Endothelial cell of umbilical vein (primary cell): ENCODE results near the gene LCP1. TPM values are rescaled to one million over a fixed set of nuclear protein-coding genes. Genes with fewer than 3 reads are reported as not detected.

Experiments
- BruUV-seq: library from RNA; stranded (reverse); fragments of 400-500 nt; replicated peaks from 2 replicates; lab custom pipeline; 2021; lab: Mats Ljungman, UMichigan
- CTCF ChIA-PET: fragments of 300-600, 350-600 bp; sonication (Branson Sonifier 250); formaldehyde crosslinking; loops from one replicate; lab custom pipeline; 2021; ENCODE audit warnings: antibody characterized with exemption, inconsistent platforms; lab: Charles Lee
- POLR2A ChIA-PET: fragments of 300-600, 350-600 bp; sonication (Branson Sonifier 250); formaldehyde crosslinking; loops from one replicate; lab custom pipeline; 2021; ENCODE audit warnings: antibody characterized with exemption, inconsistent platforms; lab: Charles Lee
- DNase-seq: peaks from one replicate; pipeline ENCODE4 v3.0.0-alpha.2; 2011; ENCODE audit warnings: low read depth, low spot score
- FAIRE-seq: peaks from 2 replicates; lab custom pipeline; 2011; peaks lifted over from hg19 to GRCh38; lab: Jason Lieb, UNC
- H2AFZ ChIP-seq: 2 replicates; pipeline ENCODE4 v1.6.0; 2012; ENCODE audit warnings: low read depth, low read length, control low read depth, inconsistent platforms
- H3K27ac ChIP-seq: 2 replicates; pipeline ENCODE4 v1.5.1; 2011; ENCODE audit warnings: low read depth, mild to moderate bottlenecking, control low read depth, low read length, moderate library complexity; ENCODE audit not compliant: insufficient read depth
- H3K27me3 ChIP-seq, 2 experiments: 2 replicates each; pipeline versions ENCODE4 v1.6.0 to v1.6.1; 2011; ENCODE audit warnings: low read length in 2 of 2, mixed read lengths in 1 of 2; ENCODE audit not compliant: control insufficient read depth in 2 of 2, insufficient read depth in 2 of 2
- H3K36me3 ChIP-seq, 2 experiments: 2 replicates in 1 of 2; 3 replicates in 1 of 2; pipeline ENCODE4 v1.5.1; 2011; ENCODE audit warnings: low read length in 2 of 2, mild to moderate bottlenecking in 1 of 2, moderate library complexity in 1 of 2; ENCODE audit not compliant: control insufficient read depth in 2 of 2, insufficient read depth in 2 of 2; ENCODE audit errors: extremely low read depth in 1 of 2
- H3K4me1 ChIP-seq: 3 replicates; pipeline ENCODE4 v1.5.1; 2011; ENCODE audit warnings: mild to moderate bottlenecking, low read length; ENCODE audit not compliant: control insufficient read depth, insufficient read depth; ENCODE audit errors: extremely low read depth
- H3K4me2 ChIP-seq: 2 replicates; pipeline ENCODE4 v1.6.1; 2011; ENCODE audit warnings: low read length, control low read depth, mixed read lengths; ENCODE audit not compliant: insufficient read depth
- H3K4me3 ChIP-seq, 3 experiments: fragments of 200-600 bp in 1 of 3; sonication (generic), shearing (Covaris generic) in 1 of 3; replicated peaks in 1 of 3; 2 replicates each; pipeline ENCODE4 v1.5.1; 2011 to 2016; ENCODE audit warnings: control low read depth in 3 of 3, low read length in 3 of 3, mild to moderate bottlenecking in 2 of 3, inconsistent platforms in 1 of 3, low read depth in 1 of 3, moderate library complexity in 1 of 3; ENCODE audit not compliant: insufficient read depth in 1 of 3
- H3K79me2 ChIP-seq: 2 replicates; pipeline ENCODE4 v1.6.0; 2012; ENCODE audit warnings: low read length, inconsistent platforms; ENCODE audit not compliant: control insufficient read depth, insufficient read depth
- H3K9ac ChIP-seq: replicated peaks from 2 replicates; pipeline ENCODE3; 2011; ENCODE audit warnings: low read length, control low read depth; ENCODE audit not compliant: insufficient read depth; ENCODE audit errors: extremely low read depth
- H3K9me1 ChIP-seq: replicated peaks from 3 replicates; pipeline ENCODE4 v1.6.0; 2011; ENCODE audit warnings: mild to moderate bottlenecking, low read length; ENCODE audit not compliant: control insufficient read depth, insufficient read depth; ENCODE audit errors: extremely low read depth
- H3K9me3 ChIP-seq: replicated peaks from 2 replicates; pipeline ENCODE4 v1.5.1; 2012; ENCODE audit warnings: low read length, inconsistent platforms; ENCODE audit not compliant: control insufficient read depth, insufficient read depth
- H4K20me1 ChIP-seq: replicated peaks from 2 replicates; pipeline ENCODE3; 2011; ENCODE audit warnings: mild to moderate bottlenecking, low read length; ENCODE audit not compliant: control insufficient read depth, insufficient read depth; ENCODE audit errors: extremely low read depth
- CTCF ChIP-seq, 2 donors: IDR thresholded peaks; 1 replicate in 1 of 2; 2 replicates in 1 of 2; pipeline ENCODE4 v1.5.1; 2011; ENCODE audit warnings: low read length in 2 of 2, mild to moderate bottlenecking in 2 of 2, moderate library complexity in 2 of 2, control low read depth in 1 of 2, inconsistent platforms in 1 of 2, low read depth in 1 of 2; ENCODE audit not compliant: insufficient read depth in 1 of 2; ENCODE audit errors: extremely low read depth in 1 of 2
- EZH2 ChIP-seq: IDR thresholded peaks from 2 replicates; pipeline ENCODE4 v1.6.1; 2012; ENCODE audit warnings: borderline replicate concordance, low read depth, mild to moderate bottlenecking, moderate library complexity, low read length, inconsistent platforms; ENCODE audit not compliant: severe bottlenecking
- FOS ChIP-seq: IDR thresholded peaks from 2 replicates; pipeline ENCODE4 v1.6.1; 2011; ENCODE audit warnings: mild to moderate bottlenecking, low read length, moderate library complexity, borderline replicate concordance; ENCODE audit not compliant: insufficient read depth
- GATA2 ChIP-seq: IDR thresholded peaks from 2 replicates; pipeline ENCODE4 v1.7.0; 2011; ENCODE audit warnings: low read depth, mild to moderate bottlenecking, moderate library complexity, mixed read lengths, low read length; ENCODE audit not compliant: insufficient read length, insufficient read depth
- JUN ChIP-seq: IDR thresholded peaks from 2 replicates; pipeline ENCODE4 v1.6.1; 2011; ENCODE audit warnings: borderline replicate concordance, low read depth; ENCODE audit not compliant: insufficient read length, insufficient read depth
- MAX ChIP-seq: IDR thresholded peaks from 2 replicates; pipeline ENCODE4 v1.6.1; 2011; ENCODE audit not compliant: insufficient read depth, insufficient read length
- MYC ChIP-seq: IDR thresholded peaks from one replicate; pipeline ENCODE4 v1.6.1; 2011; ENCODE audit warnings: mild to moderate bottlenecking, low read depth, low read length
- POLR2A ChIP-seq: IDR thresholded peaks from 2 replicates; pipeline ENCODE4 v1.6.1; 2012; ENCODE audit warnings: low read depth, mild to moderate bottlenecking, control low read depth, low read length
- POLR2AphosphoS5 ChIP-seq: IDR thresholded peaks from 2 replicates; pipeline ENCODE4 v1.6.1; 2012; ENCODE audit warnings: low read depth, mild to moderate bottlenecking, control low read depth, low read length, moderate library complexity; ENCODE audit not compliant: insufficient read depth
- dilution Hi-C: fragments of 300-500 bp; cut with MboI; formaldehyde crosslinking; loops from one replicate; pipeline ENCODE4 v1.15.0; 2019; ENCODE audit warnings: low sequenced_read_pairs; ENCODE audit not compliant: extremely low pct_ligation_motif_present
- intact Hi-C: fragments of 100-400 bp; cut with micrococcal nuclease; formaldehyde crosslinking; loops from one replicate; pipeline ENCODE4 v1.10.0; 2022
- polyA plus RNA-seq, 4 experiments: library from polyadenylated mRNA; depleted of rRNA in 3 of 4; stranded (reverse) in 3 of 4; unstranded in 1 of 4; fragments of >200 nt; gene quantifications; 2 replicates each; pipeline versions ENCODE4 v1.2.1 to v1.2.3, GENCODE V29; 2011 to 2012; ENCODE audit warnings: missing spikeins in 1 of 4
- total RNA-seq: library from RNA; stranded (reverse); gene quantifications from 2 replicates; pipeline ENCODE4 v1.2.3, GENCODE V29; 2021

Gene LCP1
- total and polyA plus RNA-seq, 2 donors (not counting 3 experiments of a cell fraction or from before 2014, with no cell fraction given) = 0.18 to 0.38 TPM

GRCh38 chr13:46124531-46124966 is 57.4 kb downstream of the LCP1 start:
- dilution Hi-C loops = no loop called here
- H3K36me3 ChIP-seq = no peaks in the 10 kb centered on the region
- peak overlapping the region; percentile 80 for H3K27ac ChIP-seq
- H4K20me1 ChIP-seq = no peaks in the 10 kb centered on the region
- TF ChIP-seq MYC = no peak
- TF ChIP-seq JUN = no peak
- no peak for TF ChIP-seq POLR2A
- TF ChIP-seq MAX = no peak
- no peak for TF ChIP-seq EZH2
- TF ChIP-seq POLR2AphosphoS5 = no peak
- H3K79me2 ChIP-seq = no peaks in the 10 kb centered on the region
- H2AFZ ChIP-seq = peak overlapping the region; percentile 67
- no peak overlapping the region for H3K4me3 ChIP-seq
- no peak for FAIRE-seq
- peaks cover 38% of the 10 kb centered on the region for H3K4me1 ChIP-seq
- no peaks in the 10 kb centered on the region for H3K9me3 ChIP-seq
- DNase-seq = no peak
- no peak overlapping the region for H3K4me2 ChIP-seq
- POLR2A ChIA-PET = no interaction called here
- intact Hi-C loops = no loop called here
- H3K9me1 ChIP-seq = no peaks in the 10 kb centered on the region
- BruUV-seq = no TSS peak
- H3K27me3 ChIP-seq = peaks cover 3 to 6% of the 10 kb centered on the region in 2 experiments
- H3K9ac ChIP-seq = peak overlapping the region; percentile 38
- CTCF ChIA-PET = interaction anchor here (1.7 to 2.8 kb wide), 2 partner anchors 18 to 317 kb away, joined by 6 to 110 read pairs; no protein-coding TSS in a partner anchor

GRCh38 chr13:46122304-46122703 is 59.7 kb downstream of the LCP1 start:
- DNase-seq = no peak
- no peak overlapping the region for H3K9ac ChIP-seq
- no peaks in the 10 kb centered on the region for H3K9me1 ChIP-seq
- H3K27ac ChIP-seq = no peak overlapping the region
- no peaks in the 10 kb centered on the region for H3K27me3 ChIP-seq
- H4K20me1 ChIP-seq = no peaks in the 10 kb centered on the region
- no peaks in the 10 kb centered on the region for H3K36me3 ChIP-seq
- no peaks in the 10 kb centered on the region for H3K79me2 ChIP-seq
- FAIRE-seq = no peak
- CTCF ChIA-PET = no interaction called here
- H3K4me1 ChIP-seq = peaks cover 40% of the 10 kb centered on the region
- no peak for TF ChIP-seq JUN
- TF ChIP-seq EZH2 = no peak
- TF ChIP-seq POLR2AphosphoS5 = no peak
- no peak for TF ChIP-seq FOS
- no peak for TF ChIP-seq CTCF (IDR thresholded peaks at IDR 0.05; ENCODE audit: extremely low read depth in 1 of 2, insufficient read depth in 1 of 2, low read depth in 1 of 2, low read length in 2 of 2)
- no peak for TF ChIP-seq MYC
- no peak for TF ChIP-seq GATA2
- no peak for TF ChIP-seq MAX
- no peak for TF ChIP-seq POLR2A
- H3K9me3 ChIP-seq = no peaks in the 10 kb centered on the region
- POLR2A ChIA-PET = no interaction called here
- H2AFZ ChIP-seq = no peak overlapping the region
- dilution Hi-C loops = no loop called here
- no peak overlapping the region for H3K4me3 ChIP-seq
- intact Hi-C loops = no loop called here
- no TSS peak for BruUV-seq
- no peak overlapping the region for H3K4me2 ChIP-seq
